Keratinocyte (primary cell): ENCODE measurements around the gene PTPN23.

ENCODE experiments used
- EZH2 ChIP-seq: IDR thresholded peaks from one replicate; pipeline ENCODE4 v1.6.1; 2012; ENCODE audit warnings: inconsistent platforms, mild to moderate bottlenecking, low read length, moderate library complexity
- TF ChIP-seq, protein P1 (sequence below), 3 experiments: IDR thresholded peaks in 1 of 3; conservative IDR thresholded peaks in 1 of 3; optimal IDR thresholded peaks in 1 of 3; 2 replicates in 2 of 3; 3 replicates in 1 of 3; pipeline versions ENCODE3 to v1.5.1; 2011; ENCODE audit warnings: low read length in 3 of 3, mild to moderate bottlenecking in 3 of 3, moderate library complexity in 2 of 3, control low read depth in 1 of 3, inconsistent platforms in 1 of 3; ENCODE audit not compliant: insufficient read depth in 2 of 3; ENCODE audit errors: extremely low read depth in 1 of 3

DNA sequence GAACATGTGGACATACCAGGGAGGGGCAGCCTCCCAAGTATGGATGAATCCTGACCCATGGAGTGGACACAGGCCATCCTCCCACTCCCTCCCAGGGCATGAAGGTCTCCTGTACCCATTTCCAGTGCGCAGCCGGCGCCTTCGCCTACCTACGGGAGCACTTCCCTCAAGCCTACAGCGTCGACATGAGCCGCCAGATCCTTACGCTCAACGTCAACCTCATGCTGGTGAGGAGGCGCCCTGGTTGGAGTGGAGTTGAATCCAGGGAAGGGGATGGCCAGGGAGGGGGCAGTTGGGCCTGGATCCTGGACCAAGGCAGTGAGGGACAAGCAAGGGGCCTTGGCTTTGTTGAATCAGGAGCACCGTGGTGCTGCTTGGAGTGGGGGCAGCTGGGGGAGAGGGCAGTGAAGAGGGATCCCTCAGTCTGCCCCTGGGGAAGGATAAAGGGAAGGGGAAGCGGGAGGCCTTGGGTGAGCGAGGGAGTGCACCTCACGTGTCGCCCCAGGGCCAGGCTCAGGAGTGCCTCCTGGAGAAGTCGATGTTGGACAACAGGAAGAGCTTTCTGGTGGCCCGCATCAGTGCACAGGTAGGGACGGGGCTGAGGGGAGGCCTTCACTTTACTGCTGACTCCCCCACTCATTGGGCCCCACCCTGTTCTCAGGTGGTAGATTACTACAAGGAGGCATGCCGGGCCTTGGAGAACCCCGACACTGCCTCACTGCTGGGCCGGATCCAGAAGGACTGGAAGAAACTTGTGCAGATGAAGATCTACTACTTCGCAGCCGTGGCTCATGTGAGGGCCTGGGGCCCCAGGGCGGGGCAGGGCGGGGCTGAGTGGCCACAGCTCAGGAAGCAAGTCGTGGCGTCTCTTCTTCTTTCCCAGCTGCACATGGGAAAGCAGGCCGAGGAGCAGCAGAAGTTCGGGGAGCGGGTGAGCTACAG lies 25.3 kb downstream of the PTPN23 start:
- TF ChIP-seq, protein P1, sequence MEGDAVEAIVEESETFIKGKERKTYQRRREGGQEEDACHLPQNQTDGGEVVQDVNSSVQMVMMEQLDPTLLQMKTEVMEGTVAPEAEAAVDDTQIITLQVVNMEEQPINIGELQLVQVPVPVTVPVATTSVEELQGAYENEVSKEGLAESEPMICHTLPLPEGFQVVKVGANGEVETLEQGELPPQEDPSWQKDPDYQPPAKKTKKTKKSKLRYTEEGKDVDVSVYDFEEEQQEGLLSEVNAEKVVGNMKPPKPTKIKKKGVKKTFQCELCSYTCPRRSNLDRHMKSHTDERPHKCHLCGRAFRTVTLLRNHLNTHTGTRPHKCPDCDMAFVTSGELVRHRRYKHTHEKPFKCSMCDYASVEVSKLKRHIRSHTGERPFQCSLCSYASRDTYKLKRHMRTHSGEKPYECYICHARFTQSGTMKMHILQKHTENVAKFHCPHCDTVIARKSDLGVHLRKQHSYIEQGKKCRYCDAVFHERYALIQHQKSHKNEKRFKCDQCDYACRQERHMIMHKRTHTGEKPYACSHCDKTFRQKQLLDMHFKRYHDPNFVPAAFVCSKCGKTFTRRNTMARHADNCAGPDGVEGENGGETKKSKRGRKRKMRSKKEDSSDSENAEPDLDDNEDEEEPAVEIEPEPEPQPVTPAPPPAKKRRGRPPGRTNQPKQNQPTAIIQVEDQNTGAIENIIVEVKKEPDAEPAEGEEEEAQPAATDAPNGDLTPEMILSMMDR (optimal IDR thresholded peaks at IDR 0.05 in 1 of 3, IDR thresholded peaks at IDR 0.05 in 1 of 3, conservative IDR thresholded peaks at IDR 0.05 in 1 of 3; ENCODE audit: extremely low read depth in 1 of 3, insufficient read depth in 2 of 3, low read length in 3 of 3): no peak
- TF ChIP-seq EZH2: no peak
